ENCODE measurements around the gene RALGPS2.

DNA sequence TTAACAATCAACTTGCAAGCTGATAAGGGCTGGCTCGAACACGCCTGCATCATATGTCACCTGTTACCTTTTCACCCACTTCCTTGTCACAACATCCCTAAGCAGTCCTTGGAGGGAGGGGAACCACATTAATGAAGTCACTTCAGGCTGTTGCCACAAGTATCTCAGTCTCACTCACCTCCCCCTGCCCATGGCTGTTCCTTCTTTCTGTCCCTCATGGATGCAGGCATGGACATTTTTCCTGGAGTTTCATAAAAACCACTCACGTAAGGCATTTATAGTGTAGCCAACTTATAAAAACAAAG lies 222.6 kb downstream of the RALGPS2 start:
- TF ChIP-seq, protein P1, sequence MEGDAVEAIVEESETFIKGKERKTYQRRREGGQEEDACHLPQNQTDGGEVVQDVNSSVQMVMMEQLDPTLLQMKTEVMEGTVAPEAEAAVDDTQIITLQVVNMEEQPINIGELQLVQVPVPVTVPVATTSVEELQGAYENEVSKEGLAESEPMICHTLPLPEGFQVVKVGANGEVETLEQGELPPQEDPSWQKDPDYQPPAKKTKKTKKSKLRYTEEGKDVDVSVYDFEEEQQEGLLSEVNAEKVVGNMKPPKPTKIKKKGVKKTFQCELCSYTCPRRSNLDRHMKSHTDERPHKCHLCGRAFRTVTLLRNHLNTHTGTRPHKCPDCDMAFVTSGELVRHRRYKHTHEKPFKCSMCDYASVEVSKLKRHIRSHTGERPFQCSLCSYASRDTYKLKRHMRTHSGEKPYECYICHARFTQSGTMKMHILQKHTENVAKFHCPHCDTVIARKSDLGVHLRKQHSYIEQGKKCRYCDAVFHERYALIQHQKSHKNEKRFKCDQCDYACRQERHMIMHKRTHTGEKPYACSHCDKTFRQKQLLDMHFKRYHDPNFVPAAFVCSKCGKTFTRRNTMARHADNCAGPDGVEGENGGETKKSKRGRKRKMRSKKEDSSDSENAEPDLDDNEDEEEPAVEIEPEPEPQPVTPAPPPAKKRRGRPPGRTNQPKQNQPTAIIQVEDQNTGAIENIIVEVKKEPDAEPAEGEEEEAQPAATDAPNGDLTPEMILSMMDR (IDR thresholded peaks at IDR 0.05): no peak
- no peak for TF ChIP-seq EZH2 (IDR thresholded peaks at IDR 0.05; ENCODE audit: borderline replicate concordance, insufficient read depth, low read depth, low read length, poor library complexity, severe bottlenecking)

All from B cell (primary cell).